OCI-LY7 (cell line): Measurements from ENCODE around the gene RAB22A. TPM values are rescaled to one million over a fixed set of nuclear protein-coding genes. Genes with fewer than 3 reads are reported as not detected.

Source experiments
- BruUV-seq: library from RNA; stranded (reverse); fragments of 400-500 nt; replicated peaks from 2 replicates; lab custom pipeline; 2021; lab: Mats Ljungman, UMichigan
- CTCF ChIA-PET: fragments of 300-600 bp; sonication (Branson Sonifier 250); formaldehyde crosslinking; loops from one replicate; lab custom pipeline; 2022; ENCODE audit warnings: antibody characterized with exemption; ENCODE audit not compliant: unreplicated experiment; lab: Charles Lee
- POLR2A ChIA-PET: fragments of 300-600 bp; sonication (Branson Sonifier 250); formaldehyde crosslinking; loops from one replicate; lab custom pipeline; 2022; ENCODE audit warnings: antibody characterized with exemption; lab: Charles Lee
- DNase-seq: peaks from one replicate; pipeline ENCODE4 v3.0.0-alpha.2; 2015; ENCODE audit warnings: low spot score
- H2AFZ ChIP-seq: fragments of 200-600 bp; sonication (generic), shearing (Covaris generic); 2 replicates; pipeline ENCODE4 v1.6.1; 2014; ENCODE audit warnings: mild to moderate bottlenecking, antibody characterized with exemption, low read length, moderate library complexity
- H3K27ac ChIP-seq: fragments of 200-600 bp; sonication (generic); 2 replicates; pipeline ENCODE4 v1.5.1; 2014; ENCODE audit warnings: mixed run types, low read depth, mild to moderate bottlenecking, moderate library complexity, low read length, inconsistent platforms; ENCODE audit not compliant: poor library complexity, severe bottlenecking
- H3K36me3 ChIP-seq: fragments of 200-600 bp; sonication (generic); 2 replicates; pipeline ENCODE4 v1.6.1; 2014; ENCODE audit warnings: mild to moderate bottlenecking, antibody characterized with exemption, low read length, moderate library complexity, mixed read lengths; ENCODE audit not compliant: insufficient read depth
- H3K4me1 ChIP-seq: fragments of 200-600 bp; sonication (generic); 2 replicates; pipeline ENCODE4 v1.5.1; 2014; ENCODE audit warnings: mild to moderate bottlenecking, low read length; ENCODE audit not compliant: insufficient read depth, poor library complexity, severe bottlenecking
- H3K4me2 ChIP-seq: fragments of 200-600 bp; sonication (generic); 2 replicates; pipeline ENCODE4 v1.6.1; 2014; ENCODE audit warnings: mild to moderate bottlenecking, low read length
- H3K4me3 ChIP-seq: fragments of 200-600 bp; sonication (generic); 2 replicates; pipeline ENCODE4 v1.5.1; 2014; ENCODE audit warnings: mild to moderate bottlenecking, low read depth, low read length; ENCODE audit not compliant: poor library complexity, severe bottlenecking
- H3K79me2 ChIP-seq: fragments of 200-600 bp; sonication (generic); 2 replicates; pipeline ENCODE4 v1.6.1; 2016; ENCODE audit warnings: low read depth, mild to moderate bottlenecking, low read length, moderate library complexity, mixed read lengths; ENCODE audit not compliant: insufficient read depth
- H3K9me2 ChIP-seq: fragments of 200-600 bp; sonication (generic); 2 replicates; pipeline ENCODE4 v1.6.1; 2016; ENCODE audit warnings: mild to moderate bottlenecking, low read length, mixed read lengths; ENCODE audit not compliant: insufficient read depth
- H3K9me3 ChIP-seq: fragments of 200-600 bp; sonication (generic); 2 replicates; pipeline ENCODE4 v1.6.1; 2014; ENCODE audit warnings: mild to moderate bottlenecking, mixed run types, low read length, mixed read lengths
- H4K20me1 ChIP-seq: fragments of 200-600 bp; sonication (generic); 2 replicates; pipeline ENCODE4 v1.6.1; 2014; ENCODE audit warnings: mild to moderate bottlenecking, antibody characterized with exemption, low read length, moderate library complexity, mixed read lengths; ENCODE audit not compliant: insufficient read depth
- CTCF ChIP-seq: fragments of 200-600 bp; sonication (generic); conservative IDR thresholded peaks from 2 replicates; pipeline ENCODE4 v1.5.1; 2014; ENCODE audit warnings: mild to moderate bottlenecking, antibody characterized with exemption, low read length, moderate library complexity, mixed read lengths
- EZH2phosphoT487 ChIP-seq: fragments of 200-600 bp; sonication (generic); IDR thresholded peaks from 2 replicates; pipeline ENCODE4 v1.6.1; 2018; ENCODE audit warnings: low read depth, borderline replicate concordance, mild to moderate bottlenecking, mixed run types, antibody characterized with exemption, low read length, moderate library complexity, mixed read lengths
- intact Hi-C: fragments of 100-400 bp; cut with micrococcal nuclease; formaldehyde crosslinking; loops from one replicate; pipeline ENCODE4 v1.10.0; 2022; ENCODE audit not compliant: unreplicated experiment
- total RNA-seq, 2 experiments: library from RNA; depleted of rRNA in 1 of 2; stranded (reverse); fragments of >200 nt in 1 of 2; shearing (Covaris generic) in 1 of 2; gene quantifications; 2 replicates each; pipeline ENCODE4 v1.2.3, GENCODE V29; 2014 to 2022

The RAB22A gene
- total RNA-seq, 2 experiments from 2014 or later: 7.0 to 13.4 TPM

- H3K9me3 ChIP-seq: no peaks in the 10 kb centered on the region
- intact Hi-C loops: no loop called here
- H3K27ac ChIP-seq: peak overlapping the region; percentile 59
- no peak for TF ChIP-seq EZH2phosphoT487
- TF ChIP-seq CTCF: no peak
- peak overlapping the region; percentile 94 for H3K4me3 ChIP-seq
- peak overlapping the region; percentile 80 for H2AFZ ChIP-seq
- peaks cover 17% of the 10 kb centered on the region; the same call in 1 of the 2 replicates for H3K79me2 ChIP-seq
- peak; percentile 38 for DNase-seq
- H4K20me1 ChIP-seq: no peaks in the 10 kb centered on the region
- H3K4me1 ChIP-seq: peaks cover 25% of the 10 kb centered on the region
- TSS peak; percentile 65 for BruUV-seq
- CTCF ChIA-PET: no interaction called here
- peak overlapping the region; percentile 93 for H3K4me2 ChIP-seq
- peaks cover 35% of the 10 kb centered on the region for H3K36me3 ChIP-seq
- no peaks in the 10 kb centered on the region for H3K9me2 ChIP-seq
- POLR2A ChIA-PET: interaction anchor here (1.0 to 1.6 kb wide), 2 partner anchors 12 to 79 kb away, joined by 4 to 5 read pairs; partner anchors contain the start of gene VAPB
Measured at GRCh38 chr20:58310291-58310782, 822 bp downstream of the RAB22A start.

- no peaks in the 10 kb centered on the region for H3K9me2 ChIP-seq
- ChIA-PET CTCF (interaction anchor here (0.5 kb wide), 1 partner anchor 108 kb away, joined by 6 read pairs; no protein-coding TSS in a partner anchor), POLR2A (interaction anchor here (0.6 to 1.5 kb wide), 2 partner anchors 9 to 57 kb away, joined by 3 read pairs; no protein-coding TSS in a partner anchor)
- H4K20me1 ChIP-seq: no peaks in the 10 kb centered on the region
- no peak overlapping the region for H3K4me2 ChIP-seq
- no peak for TF ChIP-seq CTCF
- intact Hi-C loops: no loop called here
- no peak overlapping the region for H3K27ac ChIP-seq
- no peak for DNase-seq
- peaks cover 56% of the 10 kb centered on the region for H3K36me3 ChIP-seq
- no peaks in the 10 kb centered on the region for H3K9me3 ChIP-seq
- BruUV-seq: TSS peak; percentile 18
- no peak overlapping the region for H2AFZ ChIP-seq
- H3K4me3 ChIP-seq: no peak overlapping the region
- peaks cover 11% of the 10 kb centered on the region for H3K4me1 ChIP-seq
- peaks cover 17% of the 10 kb centered on the region; the same call in 1 of the 2 replicates for H3K79me2 ChIP-seq
Measured at GRCh38 chr20:58312836-58313235, 3.3 kb downstream of the RAB22A start.

DNA sequence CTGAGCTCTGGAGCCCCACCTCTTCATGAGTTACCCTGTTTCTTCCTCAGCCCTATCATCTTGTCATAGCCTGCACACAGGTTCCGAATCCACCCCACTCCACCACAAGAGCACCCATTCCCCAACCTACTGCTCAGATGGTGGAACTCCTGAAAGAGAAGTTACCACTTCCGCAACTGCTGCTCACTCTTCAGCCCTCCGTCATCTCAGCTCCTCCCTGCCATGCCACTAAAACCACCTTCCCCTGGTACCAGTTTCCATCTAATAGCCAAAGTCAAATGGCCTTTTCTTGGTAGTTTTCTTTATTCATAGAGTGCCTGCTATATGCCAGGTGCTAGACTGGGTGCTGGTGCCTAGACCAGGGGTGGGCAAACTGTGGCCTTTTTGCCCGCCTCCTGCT, 3.9 kb downstream of the RAB22A start:
- ChIA-PET POLR2A (no interaction called here), CTCF (no interaction called here)
- H3K79me2 ChIP-seq: peaks cover 17% of the 10 kb centered on the region; the same call in 1 of the 2 replicates
- H3K4me2 ChIP-seq: no peak overlapping the region
- no peak overlapping the region for H2AFZ ChIP-seq
- H4K20me1 ChIP-seq: no peaks in the 10 kb centered on the region
- no peaks in the 10 kb centered on the region for H3K9me2 ChIP-seq
- BruUV-seq: no TSS peak
- no peak overlapping the region for H3K4me3 ChIP-seq
- TF ChIP-seq CTCF (no peak), EZH2phosphoT487 (no peak)
- H3K27ac ChIP-seq: no peak overlapping the region
- intact Hi-C loops: no loop called here
- H3K36me3 ChIP-seq: peaks cover 62% of the 10 kb centered on the region
- no peak for DNase-seq
- no peaks in the 10 kb centered on the region for H3K9me3 ChIP-seq
- H3K4me1 ChIP-seq: peaks cover 11% of the 10 kb centered on the region
